ENCODE measurements around the gene AMBRA1.

DNA sequence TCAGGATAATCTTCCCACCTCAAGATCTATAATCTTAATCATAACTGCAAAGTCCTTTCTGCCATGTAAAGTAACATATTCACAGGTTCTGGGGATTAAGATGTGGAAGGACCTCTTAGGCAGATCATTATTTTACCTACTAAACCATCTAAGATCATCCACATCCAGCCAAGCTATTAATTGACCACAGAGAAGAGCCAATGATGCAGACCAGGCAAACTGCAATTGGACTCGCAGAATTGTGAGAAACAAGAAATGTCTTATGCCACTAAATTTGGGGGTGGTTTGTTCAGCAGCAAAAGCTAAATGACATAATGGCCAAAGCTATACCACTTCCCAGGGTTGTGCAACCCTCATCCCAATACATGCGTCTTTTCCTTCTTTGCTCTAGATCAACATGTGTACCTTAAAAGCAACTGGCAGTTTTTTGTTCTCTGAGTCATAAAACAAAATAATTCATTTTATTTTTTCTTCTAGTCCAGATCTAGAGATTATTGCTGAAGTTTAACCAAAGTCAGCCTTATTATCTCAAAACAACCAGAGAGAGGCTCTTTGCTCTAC lies 113.6 kb downstream of the AMBRA1 start:
- TF ChIP-seq, protein P1, sequence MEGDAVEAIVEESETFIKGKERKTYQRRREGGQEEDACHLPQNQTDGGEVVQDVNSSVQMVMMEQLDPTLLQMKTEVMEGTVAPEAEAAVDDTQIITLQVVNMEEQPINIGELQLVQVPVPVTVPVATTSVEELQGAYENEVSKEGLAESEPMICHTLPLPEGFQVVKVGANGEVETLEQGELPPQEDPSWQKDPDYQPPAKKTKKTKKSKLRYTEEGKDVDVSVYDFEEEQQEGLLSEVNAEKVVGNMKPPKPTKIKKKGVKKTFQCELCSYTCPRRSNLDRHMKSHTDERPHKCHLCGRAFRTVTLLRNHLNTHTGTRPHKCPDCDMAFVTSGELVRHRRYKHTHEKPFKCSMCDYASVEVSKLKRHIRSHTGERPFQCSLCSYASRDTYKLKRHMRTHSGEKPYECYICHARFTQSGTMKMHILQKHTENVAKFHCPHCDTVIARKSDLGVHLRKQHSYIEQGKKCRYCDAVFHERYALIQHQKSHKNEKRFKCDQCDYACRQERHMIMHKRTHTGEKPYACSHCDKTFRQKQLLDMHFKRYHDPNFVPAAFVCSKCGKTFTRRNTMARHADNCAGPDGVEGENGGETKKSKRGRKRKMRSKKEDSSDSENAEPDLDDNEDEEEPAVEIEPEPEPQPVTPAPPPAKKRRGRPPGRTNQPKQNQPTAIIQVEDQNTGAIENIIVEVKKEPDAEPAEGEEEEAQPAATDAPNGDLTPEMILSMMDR (IDR thresholded peaks at IDR 0.05; ENCODE audit: borderline replicate concordance, extremely low read depth, low read length, poor library complexity, severe bottlenecking), result no peak
- TF ChIP-seq EZH2 (IDR thresholded peaks at IDR 0.05; ENCODE audit: borderline replicate concordance, low read depth, low read length, severe bottlenecking), result no peak
